Right renal cortex interstitium (tissue), 3 donors: ENCODE measurements around the gene CFAP161. TPM values are rescaled to one million over a fixed set of nuclear protein-coding genes. Genes with fewer than 3 reads are reported as not detected.
A peak's percentile ranks its signal among the peaks of the same experiment; 100 is the strongest.
"Not testable (repeated sequence)": the region's sequence is repeated elsewhere in the genome, so short reads cannot be mapped to it uniquely, and the experiment has no call there.

Experiments used
- DNase-seq, 3 donors: peaks; one replicate each; pipeline ENCODE4 v3.0.0-alpha.2; 2013; ENCODE audit warnings: low read depth in 3 of 3, low spot score in 2 of 3
- polyA plus RNA-seq, 3 donors: library from polyadenylated mRNA; unstranded; fragments of 120-200 nt; gene quantifications; one replicate each; pipeline ENCODE4 v1.2.1, GENCODE V29; 2013; ENCODE audit not compliant: insufficient read length in 3 of 3

CFAP161 gene
- polyA plus RNA-seq, 3 donors, result 0.19 to 0.37 (median 0.21) TPM

DNA sequence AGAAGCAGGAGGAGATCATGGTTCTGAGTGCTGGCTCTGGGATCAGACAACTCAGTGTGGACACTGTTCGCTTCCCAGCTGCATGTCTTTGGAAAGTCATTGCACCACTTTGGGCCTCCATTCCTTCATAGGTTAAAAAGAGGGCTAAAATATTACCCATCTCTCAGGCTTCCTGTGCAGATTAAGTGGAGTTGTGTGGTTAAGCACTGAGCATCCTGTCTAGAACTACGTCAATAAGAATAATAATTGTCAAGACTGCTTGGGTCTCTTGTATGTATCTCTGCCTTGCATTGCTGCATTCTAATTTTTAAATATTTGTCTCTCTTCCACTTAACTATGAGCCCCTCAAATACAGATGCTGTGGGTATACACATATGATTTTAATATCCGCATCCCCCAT, 22.3 kb downstream of the CFAP161 start:
- DNase-seq, result no peak

DNA sequence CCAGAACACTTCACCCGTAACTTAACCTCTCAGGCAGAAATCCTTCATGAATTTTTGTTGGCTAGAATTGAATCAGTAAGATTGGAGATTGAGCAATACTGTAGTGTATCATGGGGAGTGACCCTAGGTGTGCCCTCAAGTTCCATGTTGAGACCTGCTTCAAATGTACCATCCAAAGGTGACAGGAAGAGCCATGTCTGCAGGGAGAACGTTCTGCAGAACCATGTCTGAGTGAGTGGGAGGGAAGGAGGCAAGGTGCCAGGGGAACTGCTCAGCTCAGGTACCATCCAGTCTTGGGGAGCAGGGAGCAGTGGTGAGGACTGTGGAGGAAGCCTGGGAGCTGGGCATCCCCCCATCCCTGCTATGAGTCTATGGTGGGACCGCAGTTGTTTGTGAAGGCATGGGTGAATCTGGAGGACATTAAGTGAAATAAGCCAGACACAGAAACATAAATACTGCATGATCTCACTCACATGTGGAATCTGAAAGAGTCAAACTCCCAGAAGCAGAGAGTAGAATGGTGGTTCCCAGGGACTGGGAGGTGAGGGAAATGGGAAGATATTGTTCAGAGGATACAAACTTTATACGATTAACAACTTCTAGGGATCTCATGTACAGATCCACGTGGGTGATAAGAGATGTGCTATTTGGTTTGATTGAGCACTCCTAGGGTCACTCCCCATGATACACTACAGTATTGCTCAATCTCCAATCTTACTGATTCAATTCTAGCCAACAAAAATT, 23.3 kb downstream of the CFAP161 start:
- no peak for DNase-seq

DNA sequence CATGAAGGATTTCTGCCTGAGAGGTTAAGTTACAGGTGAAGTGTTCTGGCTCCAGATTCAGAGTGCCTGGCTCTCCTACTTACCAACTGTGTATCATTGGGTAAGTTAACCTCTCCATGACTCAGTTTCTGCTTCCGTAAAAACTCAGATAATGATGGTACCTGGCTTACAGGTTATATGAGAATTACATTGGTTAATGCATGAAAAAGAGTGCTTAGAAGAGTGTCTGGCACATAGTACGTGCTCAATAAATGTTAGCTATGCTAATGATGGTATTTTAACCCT, 23.8 kb downstream of the CFAP161 start:
- DNase-seq, result no peak

DNA sequence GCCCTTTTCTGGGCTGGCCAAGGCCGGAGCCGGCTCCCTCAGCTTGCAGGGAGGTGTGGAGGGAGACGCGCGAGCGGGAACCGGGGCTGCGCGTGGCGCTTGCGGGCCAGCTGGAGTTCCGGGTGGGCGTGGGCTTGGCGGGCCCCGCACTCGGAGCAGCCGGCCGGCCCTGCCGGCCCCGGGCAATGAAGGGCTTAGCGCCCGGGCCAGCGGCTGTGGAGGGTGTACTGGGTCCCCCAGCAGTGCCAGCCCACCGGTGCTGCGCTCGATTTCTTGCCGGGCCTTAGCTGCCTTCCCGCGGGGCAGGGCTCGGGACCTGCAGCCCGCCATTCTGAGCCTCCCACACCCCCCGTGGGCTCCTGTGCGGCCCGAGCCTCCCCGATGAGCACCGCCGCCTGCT, 24.5 kb downstream of the CFAP161 start:
- not testable (repeated sequence) for DNase-seq

DNA sequence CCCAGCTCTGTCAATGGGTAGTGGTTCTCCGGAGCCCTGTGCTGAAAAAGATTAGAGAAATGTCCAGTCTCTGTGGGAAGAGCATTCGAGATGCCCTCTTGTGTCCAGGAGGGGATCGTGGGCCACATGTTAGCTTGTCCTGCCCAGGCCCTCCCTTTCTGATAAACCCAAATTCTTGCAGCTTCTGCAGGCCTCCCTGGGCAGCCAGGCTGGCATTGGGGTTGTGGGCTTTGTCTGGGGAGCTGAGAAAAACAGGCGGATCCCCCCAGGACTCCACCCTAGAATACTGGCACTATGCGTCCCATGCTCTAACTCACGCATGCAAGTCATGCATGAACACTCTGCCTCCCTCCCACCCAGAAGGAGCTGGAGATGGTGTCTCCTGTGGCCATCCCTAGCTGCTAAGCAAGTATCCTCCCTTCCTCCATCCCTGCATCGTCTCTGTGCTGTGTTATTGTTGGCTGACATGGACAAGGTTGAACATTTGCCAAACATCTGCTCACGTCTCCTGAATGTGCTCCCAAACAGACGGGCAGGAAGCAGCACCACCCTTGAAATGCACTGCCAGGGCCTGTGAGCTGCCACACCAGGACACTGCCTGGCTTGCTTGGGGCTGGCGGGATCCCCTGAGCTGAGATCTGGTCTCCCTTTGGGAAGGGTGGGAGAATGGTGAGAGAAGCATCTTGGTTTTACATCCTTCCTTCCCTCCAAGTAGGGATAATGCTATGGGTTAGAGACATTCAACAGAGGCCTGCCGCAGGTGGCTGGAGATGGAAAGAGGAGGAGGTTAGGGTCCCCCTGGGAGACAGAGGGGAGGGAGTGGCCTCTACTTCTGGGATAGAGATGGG, 26.5 kb downstream of the CFAP161 start:
- peak in 2 of 3 donors; percentile 5 to 7 for DNase-seq

DNA sequence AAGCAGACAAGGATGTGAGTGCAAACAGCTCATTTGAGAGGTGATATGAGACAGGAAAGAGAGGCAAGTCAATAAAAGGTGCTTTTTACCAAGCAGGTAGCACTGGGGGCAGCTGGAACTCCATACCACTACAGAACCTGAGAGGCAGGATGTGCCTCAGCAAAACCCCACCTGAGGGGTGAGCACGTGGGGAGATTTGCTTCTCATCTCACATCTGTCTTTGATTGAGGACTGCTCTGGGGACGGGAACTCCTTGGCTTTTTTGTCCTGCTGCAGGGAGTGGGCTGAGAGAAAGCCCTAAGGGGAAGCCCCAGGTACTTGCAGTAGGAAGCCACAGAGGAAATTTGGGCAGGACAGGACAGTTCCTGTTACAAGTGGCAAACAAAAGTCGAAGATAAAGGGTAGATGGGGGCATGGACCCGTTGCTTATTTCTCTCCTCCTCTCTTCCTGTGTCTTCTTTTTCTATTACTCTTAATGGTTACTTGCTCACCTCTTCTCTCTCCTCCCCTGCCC, 27.1 kb downstream of the CFAP161 start:
- DNase-seq, result no peak

DNA sequence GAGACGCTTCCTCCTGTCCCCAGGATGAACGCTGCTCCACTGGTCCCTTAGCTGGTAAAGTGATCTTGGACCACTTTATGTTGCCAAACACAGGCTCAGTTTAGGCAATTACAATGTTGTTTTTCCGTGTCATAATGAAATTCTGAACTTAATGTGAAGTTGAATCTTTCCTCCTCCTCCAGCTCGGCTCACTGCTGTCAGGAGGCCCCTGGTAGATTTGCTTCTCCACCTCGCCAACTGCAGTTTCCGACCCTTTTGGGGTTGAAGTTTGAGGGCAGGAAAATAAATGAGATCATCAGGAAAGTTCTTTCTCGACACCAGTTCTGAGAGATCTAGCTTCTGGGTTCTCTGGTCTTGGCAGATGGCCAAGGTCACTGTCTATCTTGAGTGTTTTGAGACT, 27.8 kb downstream of the CFAP161 start:
- no peak for DNase-seq

DNA sequence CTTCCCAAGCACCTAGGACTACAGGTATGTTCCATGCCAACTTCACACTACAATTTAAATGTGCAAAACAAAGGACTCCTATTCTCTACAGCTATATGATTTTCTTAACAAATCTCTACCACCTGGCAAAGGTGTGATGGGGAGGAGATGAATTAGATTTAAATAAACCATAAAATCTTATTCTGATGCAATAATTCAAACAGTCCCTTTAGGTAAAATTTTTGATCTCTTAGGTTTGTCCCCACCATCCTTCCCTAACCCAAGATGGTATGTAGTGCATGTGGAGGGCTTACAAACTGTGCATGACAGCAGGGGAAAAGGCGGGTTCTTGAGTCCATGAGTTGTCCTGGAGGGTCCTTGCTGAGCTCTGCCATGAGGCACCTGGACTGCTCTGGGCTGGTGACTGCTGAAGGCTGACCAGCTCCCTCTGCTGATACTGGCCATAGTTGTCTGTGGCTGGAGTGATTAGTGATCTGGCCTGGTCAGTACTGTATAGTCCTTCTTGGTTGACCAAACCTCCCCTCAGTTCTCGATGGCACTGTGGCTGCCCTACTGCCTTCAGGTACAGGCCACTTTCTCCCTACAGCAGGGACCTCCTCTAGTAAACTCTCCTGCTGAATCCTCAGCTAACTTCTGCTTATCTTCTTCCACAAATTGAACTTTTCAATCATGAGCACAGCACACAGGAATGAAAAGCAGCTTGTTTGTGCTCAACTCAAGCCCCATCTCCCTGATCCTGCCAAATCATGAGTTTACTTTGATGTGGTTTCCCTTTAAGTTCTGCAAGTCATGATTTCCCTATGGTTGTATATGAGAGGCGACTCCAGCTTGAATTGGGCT, 30.1 kb downstream of the CFAP161 start:
- DNase-seq, result no peak

DNA sequence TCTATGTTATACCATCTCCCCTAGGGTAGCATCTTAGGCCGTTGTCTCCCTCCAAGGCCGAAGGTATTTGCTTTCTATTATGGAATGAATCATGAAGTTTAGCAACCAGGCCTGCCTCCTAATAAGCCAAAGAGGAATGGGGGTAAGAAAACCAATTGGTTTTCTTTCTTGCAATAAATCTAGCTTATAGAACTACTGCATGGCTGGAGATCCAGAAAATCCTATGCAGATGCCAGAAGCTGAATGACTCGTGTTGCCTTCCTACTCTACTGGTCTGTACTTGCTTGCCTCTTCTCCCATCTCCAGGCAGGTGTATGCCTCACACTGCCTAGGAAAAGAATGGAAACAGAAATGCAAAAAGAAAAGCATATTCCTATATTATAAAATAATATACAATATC, 31.5 kb downstream of the CFAP161 start:
- no peak for DNase-seq

DNA sequence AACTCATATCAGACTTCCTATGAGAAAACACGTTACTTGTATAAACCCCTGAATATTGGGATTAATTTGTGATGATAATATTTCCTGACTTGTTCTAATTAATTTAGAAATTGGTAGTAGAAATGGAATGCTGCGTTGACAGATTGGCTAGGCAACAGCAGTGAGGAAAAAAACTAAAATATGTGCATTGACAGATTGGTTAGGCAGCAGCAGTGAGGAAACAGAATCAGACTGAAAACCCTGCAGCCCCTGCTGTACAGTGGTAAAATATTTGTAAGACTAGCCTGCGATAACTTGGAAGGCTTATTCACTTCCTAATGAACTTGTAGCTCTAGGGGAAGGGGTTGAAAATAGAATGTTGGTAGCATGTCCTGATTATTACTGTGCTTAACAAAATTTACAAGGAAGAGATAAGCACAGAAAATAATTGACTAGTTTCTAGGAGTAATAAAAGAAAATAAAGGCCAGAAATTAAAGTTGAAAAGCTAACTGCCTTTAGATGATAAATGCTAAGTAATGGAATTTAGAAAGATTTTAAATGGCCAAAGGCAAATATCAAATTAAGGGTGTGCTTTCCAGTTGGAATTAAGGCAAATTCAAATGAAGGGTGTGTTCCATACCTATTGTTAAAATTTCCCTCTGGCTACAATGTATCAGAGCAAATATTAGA, 32.7 kb downstream of the CFAP161 start:
- no peak for DNase-seq

DNA sequence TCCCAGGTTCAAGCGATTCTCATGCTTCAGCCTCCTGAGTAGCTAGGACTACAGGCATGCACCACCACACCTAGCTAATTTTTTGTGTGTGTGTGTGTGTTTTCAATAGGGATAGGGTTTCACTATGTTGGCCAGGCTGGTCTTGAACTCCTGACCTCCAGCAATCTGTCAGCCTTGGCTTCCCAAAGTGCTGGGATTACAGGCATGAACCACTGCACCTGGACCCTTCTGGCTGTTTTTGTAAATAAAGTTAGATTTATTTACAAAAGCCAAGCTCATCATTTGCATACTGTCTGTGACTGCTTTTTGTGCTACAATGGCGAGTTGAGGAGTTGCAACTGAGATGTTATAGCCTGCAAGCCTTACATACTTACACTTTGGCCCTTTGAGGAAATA, 34.1 kb downstream of the CFAP161 start:
- no peak for DNase-seq

DNA sequence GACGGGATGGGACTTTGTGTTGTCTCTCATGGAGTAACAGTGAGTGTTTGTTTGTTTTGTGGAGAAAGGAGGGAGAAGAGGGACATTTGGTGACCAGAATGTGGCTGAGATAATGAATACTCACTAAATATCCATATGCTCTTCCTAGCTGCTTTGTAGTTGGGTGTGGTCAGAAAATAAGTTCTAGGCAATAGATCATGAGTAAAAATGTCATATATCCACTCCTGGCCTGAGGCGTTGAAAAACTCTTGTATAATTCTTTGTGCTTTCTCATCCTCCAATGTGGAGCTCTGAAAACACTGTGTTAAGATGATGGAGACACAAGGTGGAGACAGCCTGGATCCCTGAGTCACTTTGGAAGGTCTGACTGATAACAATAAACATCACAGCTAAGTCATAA, 34.6 kb downstream of the CFAP161 start:
- DNase-seq, result no peak

DNA sequence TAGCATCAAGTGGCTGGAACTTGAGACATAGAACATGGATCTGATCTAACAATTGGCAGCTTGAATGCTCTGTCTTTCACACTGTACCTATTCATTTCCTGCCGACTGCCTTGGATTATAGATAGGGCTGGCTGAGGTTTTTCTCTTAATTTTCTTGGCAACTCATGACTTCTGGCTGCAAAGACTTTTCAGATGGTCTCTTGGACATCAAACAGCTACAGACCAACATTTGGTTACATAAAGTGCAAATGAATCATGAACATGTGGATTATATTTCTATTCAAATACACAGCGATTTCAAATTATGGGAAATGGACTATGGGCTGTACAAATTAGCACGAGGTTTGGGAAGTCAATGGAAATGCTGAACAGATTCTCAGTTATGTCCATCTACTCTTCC, 36.4 kb downstream of the CFAP161 start:
- DNase-seq, result no peak

DNA sequence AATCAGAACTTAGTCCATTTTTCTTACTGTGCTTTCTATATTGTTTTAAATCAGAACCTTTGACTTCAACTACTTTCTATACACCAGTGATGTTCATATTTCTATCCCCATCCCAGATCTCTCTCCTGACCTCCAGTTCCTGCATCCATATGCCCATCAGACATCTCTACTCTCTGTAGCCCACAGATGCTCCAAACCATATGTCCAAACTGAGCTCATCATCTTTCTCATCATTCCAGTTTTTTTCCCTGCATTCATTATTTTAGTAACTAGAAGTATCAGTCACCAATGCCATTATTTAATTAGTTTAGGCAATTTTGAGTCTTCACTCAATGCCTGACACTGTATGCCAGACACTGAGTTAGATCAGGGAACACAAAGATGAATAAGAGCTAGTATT, 37.2 kb downstream of the CFAP161 start:
- no peak for DNase-seq

DNA sequence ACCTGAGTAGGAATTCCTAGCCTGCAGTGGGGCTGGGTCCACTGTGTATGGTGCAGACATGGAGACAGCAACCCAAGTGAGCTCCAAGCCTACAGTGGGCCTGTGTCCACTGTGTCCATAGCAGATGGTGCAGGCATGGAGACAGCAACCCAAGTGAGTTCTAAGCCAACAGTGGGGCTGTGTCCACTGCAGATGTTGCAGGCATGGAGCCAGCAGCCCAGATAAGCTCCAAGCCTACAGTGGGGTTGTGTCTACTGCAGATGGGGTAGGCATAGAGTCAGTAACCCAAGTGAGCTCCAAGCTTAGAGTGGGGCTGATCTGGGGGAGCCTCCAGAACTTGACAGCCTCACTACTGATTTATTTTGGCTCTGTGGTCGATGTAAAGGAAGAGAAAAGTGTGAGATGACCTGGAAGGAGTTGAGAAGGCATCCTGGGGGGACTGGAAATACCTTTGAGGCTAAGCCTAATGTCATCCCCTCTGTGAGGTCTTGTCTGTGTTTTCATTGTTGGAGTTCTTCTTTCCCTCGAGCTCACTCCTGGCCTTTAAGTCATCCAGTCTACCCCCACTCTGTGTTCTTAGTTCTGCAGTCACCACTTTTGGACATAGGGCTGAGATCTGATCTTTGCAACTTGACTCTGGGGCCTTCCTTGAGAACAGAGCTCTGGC, 40.2 kb downstream of the CFAP161 start:
- DNase-seq, result no peak

DNA sequence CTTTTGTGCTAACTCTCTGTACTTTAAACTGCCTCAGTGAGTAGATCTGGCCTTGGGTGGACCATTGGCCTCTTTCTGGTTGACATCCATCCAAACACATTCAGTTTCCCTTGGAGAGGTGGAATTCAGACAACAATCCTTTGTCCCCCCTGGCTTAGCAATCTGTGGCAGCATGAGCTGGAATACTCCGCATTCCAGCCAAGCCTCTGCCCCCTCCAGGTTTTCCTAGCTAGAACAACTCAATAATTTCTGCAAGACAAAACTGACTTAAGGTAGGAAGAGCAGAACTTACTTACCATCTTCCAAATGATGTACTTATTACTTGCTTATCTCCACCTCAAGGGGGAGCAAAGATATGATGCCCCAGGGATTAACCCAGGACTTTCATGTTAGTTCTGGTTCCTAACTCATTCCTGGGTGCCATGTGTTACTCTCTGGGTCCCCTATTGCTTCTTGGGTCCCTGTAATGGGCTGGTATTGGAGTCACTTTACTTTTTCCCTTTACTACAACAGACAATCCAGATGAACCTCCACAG, 40.8 kb downstream of the CFAP161 start:
- no peak for DNase-seq

DNA sequence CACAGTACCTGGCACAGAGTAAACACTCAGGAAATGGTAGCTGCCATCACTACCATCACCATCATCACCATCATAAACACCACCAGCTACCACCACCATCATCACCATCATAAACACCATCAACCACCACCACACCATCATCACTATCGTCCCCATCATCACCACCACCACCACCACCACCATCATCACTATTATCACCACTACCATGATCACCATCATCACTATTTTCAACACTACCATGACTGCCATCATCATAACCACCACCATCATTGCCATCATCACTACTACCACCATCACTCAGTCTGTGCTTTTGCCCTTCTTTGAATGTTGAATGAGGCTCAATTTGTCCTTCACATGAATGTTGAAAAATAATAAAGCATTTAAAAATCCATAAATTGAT, 41.4 kb downstream of the CFAP161 start:
- DNase-seq, result no peak

DNA sequence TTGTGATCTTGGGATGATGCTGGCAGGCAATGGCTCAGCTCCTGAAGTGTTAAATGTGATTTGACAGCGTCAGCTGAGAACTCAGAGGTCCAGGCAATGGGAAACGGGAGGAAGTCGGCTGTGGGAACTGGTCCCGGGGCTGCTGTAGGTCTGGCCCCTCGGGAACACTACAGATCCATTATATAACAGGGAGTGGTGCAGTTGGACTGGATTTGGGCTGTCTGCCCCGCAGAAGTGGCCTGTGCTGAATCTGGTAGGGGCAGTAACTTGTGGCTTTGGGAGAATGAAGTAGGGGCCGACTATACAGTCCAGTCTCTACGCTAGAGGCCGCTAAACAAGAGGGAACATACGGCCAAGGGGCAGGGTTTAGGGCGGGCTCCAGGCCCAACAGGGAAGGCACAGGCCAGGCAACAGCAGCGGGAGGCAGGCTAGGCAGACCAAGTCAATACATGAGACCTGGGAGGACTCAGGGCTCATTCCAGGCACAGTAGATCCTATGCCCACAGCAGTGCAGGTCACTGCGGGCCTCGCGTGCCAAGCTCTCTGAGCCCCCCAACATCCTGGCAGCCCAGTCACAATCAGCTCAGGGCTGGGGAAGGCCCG, 42.3 kb downstream of the CFAP161 start:
- no peak for DNase-seq

DNA sequence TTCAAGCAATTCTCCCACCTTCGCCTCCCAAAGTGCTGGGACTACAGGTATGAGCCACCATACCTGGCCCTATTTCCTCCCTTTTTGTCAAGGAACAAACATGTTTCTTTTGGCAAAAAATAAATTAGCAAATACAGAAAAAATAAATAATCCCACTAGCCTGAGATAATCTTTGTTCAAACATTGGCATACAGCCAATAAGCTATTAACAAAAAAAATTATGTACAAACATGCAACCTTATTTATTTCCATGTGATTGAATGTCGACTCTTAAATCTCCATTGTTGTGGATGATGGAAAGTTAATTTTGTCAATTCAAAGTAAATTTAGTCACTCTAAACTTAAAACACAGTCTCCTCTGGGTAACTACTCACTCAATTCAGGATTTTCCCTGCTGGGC, 44.3 kb downstream of the CFAP161 start:
- DNase-seq, result no peak

DNA sequence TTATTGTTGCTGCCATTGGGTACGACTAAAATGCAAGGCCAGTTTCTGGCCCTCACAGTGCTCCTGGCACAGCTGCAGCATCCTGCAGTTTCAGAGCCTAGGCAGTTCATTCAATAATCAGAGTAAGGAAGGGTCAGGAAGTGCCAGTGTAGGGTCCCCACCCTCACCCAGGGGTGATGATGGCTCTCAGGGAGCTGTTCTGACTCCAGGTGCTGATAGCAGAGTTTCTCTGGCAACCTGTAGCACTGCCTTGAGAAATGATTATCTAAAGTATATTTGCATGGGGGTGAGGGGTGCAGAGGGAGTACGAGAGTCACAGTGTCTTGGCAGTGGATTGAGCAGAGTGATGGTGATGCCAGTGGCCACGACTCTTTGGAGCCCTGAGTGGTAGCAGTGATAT, 47.1 kb downstream of the CFAP161 start:
- no peak for DNase-seq
